Globus pallidus (tissue), 1 donor: ENCODE measurements around the gene PDGFRB.
A peak's percentile ranks its signal among the peaks of the same experiment; 100 is the strongest.

Experiments
- DNase-seq: peaks from one replicate; pipeline ENCODE4 v3.0.0-alpha.2; 2015; ENCODE audit warnings: low spot score

PDGFRB gene

DNA sequence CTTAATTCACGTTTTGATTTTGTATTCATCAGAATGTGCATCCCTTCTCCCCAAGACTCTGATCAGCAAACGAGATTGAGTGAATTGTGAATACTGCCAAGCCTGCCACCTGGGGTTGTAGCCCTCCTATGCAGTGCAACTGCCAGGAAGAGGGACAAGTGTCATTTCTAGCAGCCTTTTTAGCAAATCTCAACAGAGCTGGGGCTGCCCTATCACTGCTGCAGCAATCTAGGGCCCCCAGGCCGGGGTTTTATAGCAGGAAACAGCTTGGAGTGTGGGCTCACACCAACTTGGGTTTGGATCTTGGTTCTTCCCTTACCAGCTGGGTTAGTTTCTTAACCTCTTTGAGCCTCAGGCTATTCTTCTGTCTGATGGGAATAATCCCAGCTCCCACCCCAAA, 73.3 kb downstream of the PDGFRB start:
- no peak for DNase-seq

DNA sequence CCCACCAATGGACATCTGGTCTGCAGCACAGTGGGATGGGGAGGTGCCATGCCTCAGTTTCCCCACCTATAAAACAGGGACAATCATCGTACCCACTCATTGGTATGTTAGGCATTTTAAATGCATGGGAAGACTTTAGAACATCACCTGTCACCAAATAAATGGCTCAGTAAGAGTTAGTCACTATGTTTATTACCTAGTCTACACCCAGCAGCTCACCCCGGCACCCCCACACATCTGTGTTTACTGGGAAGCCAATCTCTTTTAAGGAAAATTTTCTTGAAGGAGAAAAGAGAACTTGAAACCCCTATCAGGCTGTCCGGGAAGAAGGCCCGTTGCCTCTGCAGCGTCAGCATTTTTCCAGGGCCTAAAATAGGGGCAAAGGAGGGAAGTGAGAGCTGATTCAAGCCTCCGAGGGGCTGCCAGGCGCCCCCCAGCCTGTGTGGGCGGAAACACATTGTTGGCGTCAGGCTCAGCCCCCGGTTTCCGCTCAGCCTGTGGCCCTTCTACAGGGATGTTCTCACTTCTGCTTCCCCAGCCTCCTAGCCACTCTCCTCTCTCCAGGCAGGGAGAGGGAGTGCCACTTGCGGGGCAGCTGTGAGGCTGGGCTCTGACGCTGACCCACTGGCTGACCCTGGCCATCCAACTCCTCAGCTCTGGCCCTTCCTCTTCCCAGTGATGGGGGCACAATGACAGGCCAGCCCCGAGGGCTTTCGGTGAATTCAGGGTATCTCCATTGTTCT, 73.9 kb downstream of the PDGFRB start:
- peak; percentile 69 for DNase-seq

DNA sequence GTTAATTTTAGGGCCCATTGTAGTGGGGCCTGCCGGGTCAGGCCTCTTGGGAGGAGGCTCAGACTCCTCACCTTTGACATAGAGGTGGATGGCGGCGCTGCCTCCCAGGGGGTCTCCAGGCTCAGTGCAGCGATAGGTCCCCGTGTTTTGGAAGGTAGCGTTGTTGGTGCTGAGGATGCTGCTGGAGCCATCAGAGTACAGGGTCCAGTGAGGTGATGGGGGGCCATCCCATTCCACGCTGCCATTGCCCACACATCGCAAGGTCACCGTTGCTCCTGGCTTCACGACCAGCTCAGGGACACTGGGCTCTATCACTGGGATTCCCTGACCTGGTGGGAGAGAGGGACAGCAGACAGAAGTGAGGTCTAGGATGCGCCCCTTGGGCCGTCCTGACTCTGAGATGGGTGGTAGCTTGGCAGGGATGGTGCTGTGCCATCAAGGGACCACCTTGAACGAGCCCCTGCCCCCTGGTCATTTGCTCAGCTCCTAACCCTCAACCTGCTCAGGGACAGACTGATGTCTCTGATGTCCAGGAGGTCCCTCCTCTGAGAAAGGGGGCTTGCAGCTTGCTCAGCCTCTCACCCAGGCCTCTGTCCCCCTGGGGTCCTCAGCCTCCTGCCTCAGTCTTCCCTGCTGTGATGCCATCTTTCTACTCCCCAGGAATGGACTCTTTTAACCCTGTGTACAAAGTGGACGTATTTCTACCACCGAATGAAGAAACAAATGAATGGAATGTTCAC, 74.8 kb downstream of the PDGFRB start:
- no peak for DNase-seq

DNA sequence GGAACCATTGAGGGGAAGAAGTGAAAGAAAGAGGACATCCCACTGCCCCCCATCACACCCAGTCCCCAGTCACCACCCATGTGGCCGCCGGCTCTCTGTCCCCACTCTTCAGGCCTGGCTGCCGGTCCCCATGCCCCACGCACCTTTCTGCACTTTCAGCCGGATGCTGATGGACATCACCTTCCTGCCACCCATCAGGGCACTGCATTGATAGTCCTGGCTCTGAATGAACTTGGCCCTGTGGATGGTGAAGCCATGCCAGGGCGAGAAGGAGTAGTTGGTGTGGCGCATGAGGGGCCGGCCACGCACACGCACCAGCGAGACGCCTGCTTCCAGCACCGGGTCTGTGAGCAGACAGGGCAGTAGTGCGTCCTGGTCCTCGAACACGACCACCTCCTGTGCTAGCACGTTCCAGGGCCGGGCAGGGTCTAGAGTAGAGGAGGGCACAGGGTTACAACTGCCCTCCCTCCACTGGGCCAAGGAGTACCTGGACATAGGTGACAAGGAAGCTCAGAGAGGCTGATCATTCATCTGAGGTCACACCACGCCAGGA, 75.7 kb downstream of the PDGFRB start:
- no peak for DNase-seq

DNA sequence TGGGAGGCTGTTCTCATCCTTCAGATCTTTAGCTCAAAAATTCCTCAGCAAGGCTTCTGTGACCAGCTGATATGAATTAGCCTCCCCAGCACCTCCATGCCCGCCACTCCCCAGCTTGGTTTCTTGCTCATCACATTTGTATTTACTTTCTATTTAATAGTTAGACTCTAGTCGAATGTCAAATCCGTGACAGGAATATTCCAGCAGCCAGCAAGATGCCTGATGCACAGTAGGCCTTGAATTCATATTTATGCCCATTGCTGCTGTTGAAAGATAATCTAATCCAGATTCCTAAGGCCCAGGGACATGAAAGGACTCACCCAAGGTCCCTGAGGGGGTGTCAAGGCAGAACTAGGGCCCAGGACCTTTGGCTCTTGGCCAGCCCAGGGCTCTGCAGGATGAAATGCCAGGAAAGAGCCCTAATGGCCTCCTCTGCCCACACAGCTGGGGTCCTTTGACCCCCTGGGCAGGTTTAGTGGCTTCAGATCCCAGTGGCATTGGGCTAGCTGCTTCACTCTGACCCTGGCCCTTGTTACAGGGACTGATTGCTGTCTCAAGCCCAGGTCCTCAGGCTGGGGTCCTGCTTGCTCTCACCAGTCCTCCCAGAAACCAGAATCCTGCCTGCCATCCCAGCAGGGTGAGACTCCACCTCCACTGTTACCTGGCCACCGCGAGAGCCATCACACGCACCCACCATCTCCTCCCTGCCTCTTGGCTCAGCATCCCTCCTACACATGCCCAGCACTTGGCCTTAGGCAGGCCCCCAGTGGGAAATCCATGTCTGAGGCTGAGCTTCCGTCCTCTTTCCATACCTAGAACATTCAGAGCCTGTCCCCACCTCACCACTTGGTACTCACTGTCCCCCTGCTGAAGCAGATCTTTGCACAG, 76.6 kb downstream of the PDGFRB start:
- DNase-seq = no peak

DNA sequence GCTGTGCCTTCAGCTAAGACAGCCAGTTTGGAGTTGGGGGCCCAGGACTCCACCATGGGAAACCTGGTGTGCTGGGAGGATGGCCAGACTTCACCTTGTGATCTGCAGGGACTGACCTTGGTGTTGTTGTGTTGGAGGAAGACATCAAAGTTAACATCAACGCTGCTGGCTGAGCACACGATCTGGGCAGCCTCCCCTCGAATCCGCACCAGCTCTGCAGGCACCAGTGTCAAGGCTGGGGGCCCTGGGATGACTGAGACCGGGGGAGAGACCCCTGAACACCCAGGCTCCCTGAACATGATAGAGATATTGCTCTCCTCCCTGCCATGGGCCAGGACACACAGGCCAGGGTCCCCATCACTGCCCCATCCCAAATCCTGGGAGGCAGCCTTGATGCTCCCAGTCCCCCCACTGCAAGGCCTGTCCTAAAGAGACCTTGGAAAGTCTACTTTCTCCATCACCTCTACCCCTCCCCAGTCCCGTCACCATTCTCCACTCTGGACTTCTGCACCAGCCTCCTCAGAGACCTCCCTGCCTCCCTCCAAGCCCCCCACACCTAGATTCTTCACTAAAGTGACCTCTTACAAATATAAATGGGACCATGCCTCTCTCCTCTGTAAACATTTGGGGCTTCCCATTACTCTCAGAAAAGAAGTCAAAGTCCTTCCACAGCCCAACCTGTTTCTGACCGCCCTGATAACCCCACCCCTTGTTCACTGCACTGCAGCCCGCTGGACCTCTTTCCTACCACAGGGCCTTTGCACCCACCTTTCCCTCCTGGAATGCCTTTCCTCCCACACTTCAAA, 77.4 kb downstream of the PDGFRB start:
- no peak for DNase-seq

DNA sequence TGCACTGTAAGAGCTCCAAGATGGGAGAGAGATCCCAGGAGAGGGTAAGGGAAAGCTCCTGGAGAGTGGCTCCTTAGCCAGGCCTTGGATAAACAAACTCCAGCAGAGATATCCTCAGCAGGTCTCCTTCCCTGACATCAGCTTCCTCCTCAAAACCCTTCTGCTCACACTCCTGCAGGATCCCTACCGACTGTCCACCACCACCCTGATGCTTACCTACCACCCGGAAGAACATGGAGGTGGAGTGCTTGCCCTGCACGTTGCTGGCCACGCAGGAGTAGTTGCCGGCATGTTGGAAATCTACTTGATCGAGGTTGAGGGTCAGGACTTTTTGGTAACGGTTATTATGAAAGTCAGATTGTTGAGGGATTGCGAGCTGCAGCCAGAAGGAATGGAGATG, 78.6 kb downstream of the PDGFRB start:
- no peak for DNase-seq

DNA sequence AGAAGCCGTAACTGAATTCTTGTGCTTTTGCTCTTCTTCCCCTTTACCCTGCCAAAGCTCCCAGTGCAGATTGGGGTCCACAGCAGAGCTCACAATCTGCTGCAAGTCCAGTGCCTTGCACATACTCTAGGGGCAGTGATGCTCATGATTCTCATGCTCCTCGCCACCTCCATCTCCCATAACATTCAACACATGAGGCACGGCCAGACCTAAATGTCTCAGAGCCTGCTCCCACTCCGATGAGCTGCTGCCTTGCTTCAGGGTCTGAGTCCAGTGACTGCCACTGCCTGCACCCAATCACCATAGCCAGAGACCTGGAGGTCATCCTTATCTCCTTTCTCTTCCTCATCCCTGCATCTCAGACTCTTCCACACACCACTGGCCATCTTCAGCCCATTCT, 79.8 kb downstream of the PDGFRB start:
- no peak for DNase-seq

DNA sequence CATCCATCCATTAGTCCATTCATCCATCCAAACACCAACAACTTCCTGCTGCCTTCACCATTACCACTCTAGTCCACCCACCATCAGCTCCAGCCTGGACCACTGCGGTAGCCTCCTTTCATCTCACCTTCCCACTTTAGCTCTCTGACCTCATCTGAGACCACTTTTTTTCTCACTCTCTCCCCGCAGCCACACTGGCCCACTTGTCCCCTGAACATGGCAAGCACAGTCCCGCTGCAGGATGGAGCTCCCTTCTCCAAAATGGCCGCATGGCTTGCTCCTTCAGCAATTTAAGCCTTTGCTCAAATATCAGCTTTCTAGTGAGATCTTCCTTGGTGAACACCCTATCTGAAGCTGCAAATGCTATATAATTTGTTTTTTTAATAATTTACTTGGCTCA, 80.4 kb downstream of the PDGFRB start:
- no peak for DNase-seq

DNA sequence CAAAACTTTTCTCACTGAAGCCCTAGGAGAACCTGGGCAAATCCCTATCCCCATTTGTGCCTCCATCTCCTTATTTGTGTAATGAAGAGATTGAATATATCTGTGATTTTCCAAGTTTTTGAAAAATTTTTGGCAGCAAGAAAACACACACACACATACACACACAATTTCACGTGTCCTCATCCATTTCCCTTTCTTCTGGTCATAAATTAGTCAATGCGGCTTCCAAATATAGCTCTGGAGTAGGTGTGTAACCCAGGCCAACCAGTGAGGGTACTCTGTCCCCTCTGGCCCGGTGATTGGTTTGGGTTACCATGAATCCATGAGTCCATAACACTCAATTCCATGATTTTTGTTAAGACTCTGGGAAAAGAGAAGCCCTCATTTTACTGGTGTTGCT, 82.0 kb downstream of the PDGFRB start:
- DNase-seq = no peak

DNA sequence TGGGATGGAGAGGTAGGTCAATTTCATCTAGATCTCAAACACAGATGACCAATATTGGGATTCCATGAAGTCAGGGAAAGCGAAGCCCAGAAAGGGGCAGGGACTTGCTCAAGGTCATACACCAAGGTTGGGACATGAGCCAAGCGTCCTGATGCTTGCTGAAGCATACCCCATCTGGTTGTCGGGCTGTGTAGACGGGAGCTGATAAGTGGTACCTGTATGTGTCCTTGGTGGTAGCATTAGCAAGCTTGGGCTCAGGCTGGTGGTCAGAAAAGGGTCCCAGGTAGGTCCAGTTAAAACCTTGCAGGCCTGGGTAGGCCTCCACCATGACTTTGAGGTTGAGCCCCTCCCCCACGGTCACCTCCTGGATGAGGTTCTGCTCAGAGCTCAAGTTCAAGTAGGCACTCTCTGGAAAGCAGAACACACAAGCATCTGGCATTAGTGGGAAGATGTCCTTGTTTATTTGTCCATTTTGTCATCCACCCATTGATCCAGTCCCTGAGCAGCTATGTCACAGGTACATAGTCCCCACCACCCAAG, 82.5 kb downstream of the PDGFRB start:
- no peak for DNase-seq

DNA sequence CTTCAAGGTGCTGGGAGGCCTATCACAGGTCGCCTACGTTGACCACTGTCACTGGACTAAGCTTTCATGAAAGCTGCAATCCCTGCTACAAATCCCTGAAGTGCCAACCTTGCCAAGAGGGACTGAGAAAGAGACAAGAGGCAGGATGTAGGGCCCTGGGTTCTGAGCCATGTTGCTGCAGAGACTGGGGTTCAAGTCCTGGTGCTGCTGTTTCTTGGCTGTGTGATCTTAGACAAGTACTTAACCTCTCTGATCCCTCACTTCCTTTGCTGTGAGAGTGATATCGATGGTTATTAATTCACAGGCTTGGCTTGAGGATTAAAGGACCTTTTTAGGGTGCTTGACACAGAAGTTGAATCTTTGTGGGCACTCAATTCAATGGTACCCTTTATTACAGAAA, 84.8 kb downstream of the PDGFRB start:
- DNase-seq = no peak

DNA sequence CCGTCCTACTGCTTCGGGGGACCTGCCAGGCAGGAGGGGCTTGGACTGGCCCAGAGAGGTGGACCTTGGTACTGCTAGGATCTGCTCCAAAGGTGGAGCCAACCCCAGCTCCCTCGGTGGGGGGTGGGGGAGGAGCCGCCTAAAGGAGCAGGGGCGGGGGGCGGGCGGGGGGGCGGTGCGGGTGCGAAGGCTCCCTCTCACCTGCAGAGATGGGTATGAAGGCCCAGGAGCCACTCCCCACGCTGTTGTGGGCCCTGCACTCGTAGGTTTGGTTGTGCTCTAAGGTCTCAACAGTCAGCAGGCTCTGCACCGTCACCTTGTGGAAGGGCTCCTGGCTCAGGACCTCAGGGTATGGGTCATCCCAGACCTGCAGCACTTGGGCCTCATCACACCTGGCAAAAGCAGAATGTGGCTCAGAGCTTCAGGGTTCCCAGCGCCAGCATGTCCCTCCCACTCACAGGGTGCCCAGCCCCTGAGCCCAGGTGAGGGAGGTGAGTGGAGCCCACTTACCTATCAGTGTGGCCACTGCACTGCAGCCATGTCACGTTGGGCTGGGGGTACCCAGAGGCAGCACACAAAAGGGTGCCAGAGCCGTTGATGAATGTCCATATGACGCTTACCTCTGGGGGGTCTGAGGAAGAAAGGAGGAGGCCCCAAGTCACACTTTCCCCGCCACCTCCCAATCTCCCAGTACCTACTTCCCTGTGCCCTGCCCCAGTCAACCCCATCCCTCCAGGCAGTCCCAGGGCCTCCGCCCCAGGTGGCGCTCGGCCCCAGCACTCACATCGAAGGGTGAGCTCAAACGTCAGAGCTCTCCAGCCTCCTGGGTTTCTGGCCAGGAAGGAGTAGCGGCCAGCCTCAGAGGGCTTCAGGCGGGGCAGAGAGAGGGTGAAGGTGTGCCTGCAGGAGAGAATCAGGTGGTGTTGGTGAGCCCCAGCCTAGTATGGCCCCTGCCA, 85.7 kb downstream of the PDGFRB start:
- DNase-seq = no peak

DNA sequence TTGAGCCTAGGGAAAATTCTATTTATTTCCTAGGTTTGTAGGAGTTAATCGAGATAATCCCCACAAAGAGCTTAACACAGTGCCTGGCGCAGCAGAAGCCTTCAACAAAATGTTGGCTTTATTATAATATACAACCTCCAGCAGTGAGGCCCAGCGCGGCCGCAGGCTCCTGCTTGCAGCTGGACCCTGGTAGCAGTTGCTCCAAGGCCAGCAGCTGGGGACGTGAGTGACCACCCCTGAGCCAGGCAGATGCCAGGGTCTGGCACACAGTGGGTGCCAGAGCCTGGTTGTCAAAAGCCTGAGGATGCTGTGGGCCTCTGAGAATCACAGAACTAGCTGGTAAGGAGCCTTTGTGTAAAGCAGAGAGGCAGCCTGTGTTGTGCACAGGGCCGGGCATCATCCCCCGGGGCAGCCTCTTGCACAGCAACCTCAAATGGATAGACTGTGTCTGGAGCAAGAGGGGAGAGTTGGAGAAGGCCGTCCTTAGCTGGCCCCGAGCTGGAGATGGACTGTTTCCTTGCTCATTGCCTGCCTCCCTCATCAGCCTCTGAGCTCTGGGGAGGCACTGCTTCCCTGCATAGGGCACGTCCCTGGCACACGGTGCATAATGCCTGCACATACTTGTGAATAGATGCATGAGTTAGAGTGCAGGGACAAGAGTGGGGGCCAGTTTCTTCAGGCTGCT, 86.5 kb downstream of the PDGFRB start:
- DNase-seq = no peak

DNA sequence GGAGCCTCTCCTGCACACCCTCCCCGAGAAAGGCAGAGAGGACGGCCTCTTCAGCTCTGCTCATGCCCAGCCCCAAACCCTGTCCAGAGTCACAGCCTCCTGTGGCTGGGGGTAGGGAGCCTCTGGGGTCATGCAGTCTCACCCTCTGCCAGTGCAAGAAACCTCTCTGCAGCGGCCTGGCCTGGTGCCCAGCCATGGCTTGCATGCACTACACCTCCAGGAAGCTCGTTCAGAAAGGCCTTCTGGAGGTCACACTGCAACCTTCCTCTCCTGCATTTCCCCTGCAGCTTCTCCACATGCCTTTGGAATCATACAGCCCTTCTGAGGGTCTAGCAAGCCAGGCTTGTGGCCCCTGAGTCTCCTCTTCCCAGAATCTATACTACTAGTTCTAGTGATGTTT, 87.2 kb downstream of the PDGFRB start:
- no peak for DNase-seq

DNA sequence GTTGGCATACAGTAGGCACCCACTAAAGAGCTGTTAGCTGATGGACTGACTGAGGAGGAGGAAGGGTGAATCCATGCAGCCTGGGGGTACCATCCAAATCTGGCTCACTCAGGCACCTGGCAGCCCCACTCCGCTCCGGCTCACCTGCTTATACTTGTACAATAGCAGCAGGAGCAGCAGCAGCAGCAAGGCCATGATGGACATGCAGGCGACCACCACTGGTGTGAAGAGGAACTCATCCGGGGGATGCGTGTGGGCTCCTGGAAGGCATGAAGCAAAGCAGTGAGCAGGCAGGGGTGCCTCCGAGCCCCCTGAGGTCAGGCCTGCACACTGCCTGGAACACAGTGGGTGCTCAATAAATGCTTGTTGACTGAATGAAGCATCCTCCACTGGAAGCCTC, 87.6 kb downstream of the PDGFRB start:
- no peak for DNase-seq

DNA sequence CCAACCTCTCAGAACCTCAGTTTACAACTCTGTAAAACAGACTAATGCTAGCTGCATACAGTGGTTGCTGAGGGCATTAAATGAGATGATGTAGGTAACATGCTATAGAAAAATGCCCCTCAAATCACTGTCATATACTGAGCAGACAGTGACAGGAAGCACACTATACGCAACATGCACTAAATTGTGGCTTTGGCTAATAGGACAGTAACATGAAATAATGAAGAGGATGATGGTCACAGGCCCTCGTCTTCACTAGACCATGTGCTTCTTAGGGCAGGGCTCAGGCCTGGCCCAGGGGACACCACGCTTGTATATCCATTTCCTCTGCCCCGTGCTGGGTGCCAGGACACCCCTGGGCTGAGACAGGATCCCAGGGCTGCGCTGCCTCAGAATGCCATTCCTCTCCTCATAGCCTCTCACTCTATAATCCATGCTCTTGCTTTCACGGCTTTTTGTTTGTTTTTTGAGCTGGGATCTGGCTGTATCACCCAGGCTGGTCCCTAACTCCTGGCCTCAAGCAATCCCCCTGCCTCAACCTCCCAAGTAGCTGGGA, 88.2 kb downstream of the PDGFRB start:
- DNase-seq = no peak

DNA sequence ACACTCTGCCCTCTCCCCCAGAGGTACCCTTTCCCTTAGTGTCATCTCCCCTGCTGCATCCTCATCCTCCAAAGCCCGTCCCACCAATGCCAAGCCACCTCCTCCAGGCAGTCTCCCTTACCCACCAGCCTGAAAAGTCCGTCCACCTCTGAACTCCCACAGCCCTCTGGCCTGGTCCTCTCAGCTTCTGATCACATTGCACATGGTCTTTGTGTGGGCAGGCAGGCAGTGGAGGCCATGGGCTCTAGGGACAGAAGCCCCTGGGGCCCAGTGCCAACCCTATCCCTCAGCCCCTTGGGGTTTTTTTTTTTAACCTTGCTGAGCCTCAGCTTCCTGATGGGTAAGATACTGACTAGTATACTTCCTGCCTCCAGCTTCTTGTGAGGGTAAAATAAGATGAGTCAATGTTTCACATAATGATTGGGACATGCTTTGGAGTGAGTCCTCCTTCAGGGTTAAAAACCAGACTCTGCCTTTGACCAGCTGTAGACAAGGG, 88.7 kb downstream of the PDGFRB start:
- DNase-seq = no peak

DNA sequence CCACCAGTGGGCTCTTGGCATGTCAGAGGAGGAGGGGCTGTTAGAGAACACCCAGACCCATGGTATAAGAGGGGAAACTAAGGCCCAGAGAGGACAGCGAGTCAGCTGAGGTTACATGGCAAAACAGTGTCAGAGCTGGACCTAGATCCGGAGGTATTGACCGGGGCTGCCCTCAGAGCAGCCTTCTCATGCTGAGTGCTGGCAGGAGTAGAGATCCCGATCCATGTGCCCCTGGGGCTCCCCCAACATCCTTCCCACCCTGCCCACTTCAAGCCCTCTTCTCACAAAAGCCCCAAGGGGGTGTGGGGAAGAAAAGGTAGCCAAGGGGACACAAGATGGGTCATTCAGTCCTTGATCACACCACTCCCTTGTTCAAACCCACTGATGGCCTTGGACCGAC, 89.2 kb downstream of the PDGFRB start:
- DNase-seq = no peak
